ENCODE data around the gene PPP1R11.

- no peak for TF ChIP-seq CTCF (conservative IDR thresholded peaks at IDR 0.05 in 1 of 2, IDR thresholded peaks at IDR 0.05 in 1 of 2; ENCODE audit: extremely low read depth in 1 of 2, insufficient read depth in 1 of 2, low read depth in 1 of 2, low read length in 2 of 2)
- no peak for TF ChIP-seq EZH2 (IDR thresholded peaks at IDR 0.05; ENCODE audit: borderline replicate concordance, low read length)
Measured at GRCh38 chr6:30042476-30042875, 24.5 kb upstream of the PPP1R11 start.

Data from mammary epithelial cell (primary cell).